ENCODE measurements around the gene CFAP46. TPM values are rescaled to one million over a fixed set of nuclear protein-coding genes. Genes with fewer than 3 reads are reported as not detected.

CFAP46 gene
- total RNA-seq, result 0.94 TPM
- long read RNA-seq, partial matches to known transcripts, result 0 of 2 reads
- long read RNA-seq, other reads (novel, unspliced or antisense), result 0 of 2 reads

- intact Hi-C loops (cut with DNase I), result no loop called here
- DNase-seq (ENCODE audit: low spot score), result no peak
Observed at GRCh38 chr10:132942101-132943057, at the start of gene CFAP46. TSS of gene CFAP46 (minus strand) at chr10:132942570. CDS start at chr10:132942484, 86 bp downstream.

- intact Hi-C loops (cut with DNase I), result no loop called here
- DNase-seq (ENCODE audit: low spot score), result no peak
Observed at GRCh38 chr10:132991706-132992432, 49.5 kb upstream of the CFAP46 start.

- no peak for DNase-seq (ENCODE audit: low spot score)
Observed at GRCh38 chr10:132990684-132991545, 48.5 kb upstream of the CFAP46 start.

GRCh38 chr10:132989476-132990415 is 47.4 kb upstream of the CFAP46 start:
- intact Hi-C loops (cut with DNase I), result no loop called here
- DNase-seq (ENCODE audit: low spot score), result no peak

More at GRCh38 chr10:132990684-132991545, 48.5 kb upstream of the CFAP46 start:
- intact Hi-C loops (cut with DNase I), result no loop called here

GRCh38 chr10:132988988-132989387 is 46.6 kb upstream of the CFAP46 start:
- intact Hi-C loops (cut with DNase I), result no loop called here
- no peak for DNase-seq (ENCODE audit: low spot score)

GRCh38 chr10:132987671-132988571 is 45.6 kb upstream of the CFAP46 start:
- no peak for DNase-seq (ENCODE audit: low spot score)
- intact Hi-C loops (cut with DNase I), result no loop called here

- intact Hi-C loops (cut with DNase I), result no loop called here
- DNase-seq (ENCODE audit: low spot score), result no peak
Observed at GRCh38 chr10:132986978-132987377, 44.6 kb upstream of the CFAP46 start.

GRCh38 chr10:132986576-132986975 is 44.2 kb upstream of the CFAP46 start:
- intact Hi-C loops (cut with DNase I), result no loop called here
- no peak for DNase-seq (ENCODE audit: low spot score)

- DNase-seq (ENCODE audit: low spot score), result no peak
- intact Hi-C loops (cut with DNase I), result no loop called here
Observed at GRCh38 chr10:132986076-132986475, 43.7 kb upstream of the CFAP46 start.

GRCh38 chr10:132985546-132985900 is 43.2 kb upstream of the CFAP46 start:
- intact Hi-C loops (cut with DNase I), result no loop called here
- no peak for DNase-seq (ENCODE audit: low spot score)

GRCh38 chr10:132984801-132985545 is 42.6 kb upstream of the CFAP46 start:
- intact Hi-C loops (cut with DNase I), result no loop called here
- DNase-seq (ENCODE audit: low spot score), result no peak

- intact Hi-C loops (cut with DNase I), result no loop called here
- DNase-seq (ENCODE audit: low spot score), result no peak
Observed at GRCh38 chr10:132984008-132984295, 41.6 kb upstream of the CFAP46 start.

GRCh38 chr10:132983252-132984007 is 41.1 kb upstream of the CFAP46 start:
- intact Hi-C loops (cut with DNase I), result no loop called here
- no peak for DNase-seq (ENCODE audit: low spot score)

GRCh38 chr10:132982301-132982989 is 40.1 kb upstream of the CFAP46 start:
- no peak for DNase-seq (ENCODE audit: low spot score)
- intact Hi-C loops (cut with DNase I), result no loop called here

GRCh38 chr10:132981746-132982145 is 39.4 kb upstream of the CFAP46 start:
- intact Hi-C loops (cut with DNase I), result no loop called here
- no peak for DNase-seq (ENCODE audit: low spot score)

- DNase-seq (ENCODE audit: low spot score), result no peak
- intact Hi-C loops (cut with DNase I), result no loop called here
Observed at GRCh38 chr10:132981173-132981555, 38.8 kb upstream of the CFAP46 start.
